Smooth muscle cell (in vitro differentiated cells): ENCODE measurements around the gene CRACDL. TPM values are rescaled to one million over a fixed set of nuclear protein-coding genes. Genes with fewer than 3 reads are reported as not detected.

Experiments used
- DNase-seq: peaks from one replicate; lab custom pipeline; 2025; ENCODE audit not compliant: unreplicated experiment; lab: John Stamatoyannopoulos, UW
- H2AFZ ChIP-seq: fragments of 200-600 bp; sonication (generic); 2 replicates; pipeline ENCODE4 v1.6.0; 2016; ENCODE audit warnings: antibody characterized with exemption, low read depth, mild to moderate bottlenecking
- H3F3A ChIP-seq: fragments of 200-600 bp; sonication (generic); 2 replicates; pipeline ENCODE4 v1.6.0; 2017; ENCODE audit warnings: antibody characterized with exemption, low read depth
- H3K27ac ChIP-seq: fragments of 200-600 bp; sonication (generic); 2 replicates; pipeline ENCODE4 v1.5.1; 2016; ENCODE audit warnings: low read depth, mild to moderate bottlenecking
- H3K27me3 ChIP-seq: fragments of 200-600 bp; sonication (generic); 2 replicates; pipeline ENCODE4 v1.6.1; 2016; ENCODE audit warnings: low read depth, mild to moderate bottlenecking
- H3K36me3 ChIP-seq: fragments of 200-600 bp; sonication (generic); 2 replicates; pipeline ENCODE4 v1.5.1; 2016; ENCODE audit warnings: low read depth
- H3K4me1 ChIP-seq: fragments of 200-600 bp; sonication (generic); 2 replicates; pipeline ENCODE4 v1.5.1; 2016; ENCODE audit warnings: low read depth
- H3K4me2 ChIP-seq: fragments of 200-600 bp; sonication (generic); 2 replicates; pipeline ENCODE4 v1.6.0; 2016; ENCODE audit warnings: mild to moderate bottlenecking
- H3K4me3 ChIP-seq: fragments of 200-600 bp; sonication (generic); 2 replicates; pipeline ENCODE4 v1.5.1; 2016; ENCODE audit warnings: mild to moderate bottlenecking
- H3K79me2 ChIP-seq: fragments of 200-600 bp; sonication (generic); 2 replicates; pipeline ENCODE4 v1.6.0; 2016; ENCODE audit warnings: low read depth, mild to moderate bottlenecking
- H3K9ac ChIP-seq: fragments of 200-600 bp; sonication (generic); 2 replicates; pipeline ENCODE4 v1.6.0; 2016; ENCODE audit warnings: low read depth
- H3K9me3 ChIP-seq: fragments of 200-600 bp; sonication (generic); replicated peaks from 2 replicates; pipeline ENCODE4 v1.5.1; 2016; ENCODE audit warnings: low read depth
- H4K20me1 ChIP-seq: fragments of 200-600 bp; sonication (generic); 2 replicates; pipeline ENCODE4 v1.6.0; 2016; ENCODE audit warnings: low read depth
- CTCF ChIP-seq: fragments of 200-600 bp; sonication (generic); IDR thresholded peaks from 2 replicates; pipeline ENCODE4 v1.5.1; 2017; ENCODE audit warnings: borderline replicate concordance, mild to moderate bottlenecking, antibody characterized with exemption; ENCODE audit not compliant: insufficient read depth, poor library complexity, severe bottlenecking
- WGBS: methylation state at CpG from one replicate; pipeline ENCODE4 v1.1.7; 2016; ENCODE audit warnings: low lambda C conversion rate; 5-methylcytosine and 5-hydroxymethylcytosine counted together
- polyA plus RNA-seq: library from polyadenylated mRNA; unstranded; fragments of >200 nt; fragmentation: Nextera tagmentation; extraction: Ambion mirVana; gene quantifications from 2 replicates; pipeline ENCODE4 v1.2.1, GENCODE V29; 2016
- total RNA-seq: library from RNA; depleted of rRNA; stranded (reverse); fragments of >200 nt; gene quantifications from 2 replicates; pipeline ENCODE4 v1.2.3, GENCODE V29; 2014

CRACDL gene
- total and polyA plus RNA-seq, 2 experiments from 2014 or later = 0.72 to 2.2 TPM

DNA sequence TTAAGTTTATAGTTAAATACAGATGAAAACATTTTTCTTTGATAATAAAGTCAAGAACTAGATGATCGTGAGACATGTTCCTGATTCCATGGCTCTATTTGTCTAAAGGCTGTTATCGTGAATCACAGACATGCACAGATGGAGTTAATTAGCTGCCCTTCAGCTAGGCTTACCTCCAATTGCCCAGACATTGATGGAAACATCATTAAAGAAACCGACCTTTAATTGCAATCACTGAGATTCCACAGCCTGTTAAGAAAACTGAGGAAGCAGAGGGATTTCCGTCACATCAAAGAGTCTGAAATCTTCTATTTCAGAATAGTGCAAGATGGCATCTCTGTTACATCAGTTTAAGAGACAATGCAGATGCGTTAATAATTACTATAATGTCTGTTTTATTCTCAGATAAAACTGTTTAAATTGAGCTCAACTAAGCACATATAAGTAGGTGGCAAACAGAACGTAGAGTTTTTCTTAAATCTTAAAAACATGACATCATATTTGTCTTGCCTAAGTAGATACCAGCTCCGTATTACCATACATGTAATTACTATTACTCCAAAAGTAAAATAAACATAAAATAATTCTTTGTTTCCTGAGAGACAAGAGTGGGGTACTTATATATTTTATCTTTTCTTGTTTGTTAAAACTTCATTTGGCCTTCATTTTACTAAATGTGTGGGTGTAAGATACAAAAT, 23.9 kb upstream of the CRACDL start:
- H3K4me2 ChIP-seq = peak overlapping the region; percentile 21
- no peaks in the 10 kb centered on the region for H3F3A ChIP-seq
- peaks cover 3% of the 10 kb centered on the region for H3K27me3 ChIP-seq
- no peak overlapping the region for H3K9ac ChIP-seq
- H4K20me1 ChIP-seq = no peaks in the 10 kb centered on the region
- no peak overlapping the region for H3K27ac ChIP-seq
- no peaks in the 10 kb centered on the region for H3K9me3 ChIP-seq
- H2AFZ ChIP-seq = peak overlapping the region; percentile 10
- 40% methylated on average over 7 of the region's 7 CpGs for WGBS
- no peaks in the 10 kb centered on the region for H3K4me1 ChIP-seq
- DNase-seq = no peak
- H3K4me3 ChIP-seq = no peak overlapping the region
- no peak for TF ChIP-seq CTCF
- no peaks in the 10 kb centered on the region for H3K36me3 ChIP-seq
- no peaks in the 10 kb centered on the region for H3K79me2 ChIP-seq

- H3K9ac ChIP-seq = no peak overlapping the region
- peaks cover 8% of the 10 kb centered on the region for H3K27me3 ChIP-seq
- H3F3A ChIP-seq = peaks cover 15% of the 10 kb centered on the region
- peaks cover 9% of the 10 kb centered on the region for H3K4me1 ChIP-seq
- H2AFZ ChIP-seq = no peak overlapping the region
- no peaks in the 10 kb centered on the region for H3K36me3 ChIP-seq
- H3K4me2 ChIP-seq = peak overlapping the region; percentile 35
- no peak for TF ChIP-seq CTCF
- no peak overlapping the region for H3K27ac ChIP-seq
- 39% methylated on average over 4 of the region's 4 CpGs for WGBS
- no peaks in the 10 kb centered on the region for H3K79me2 ChIP-seq
- no peaks in the 10 kb centered on the region for H3K9me3 ChIP-seq
- H4K20me1 ChIP-seq = no peaks in the 10 kb centered on the region
- no peak for DNase-seq
- no peak overlapping the region for H3K4me3 ChIP-seq
Measured at GRCh38 chr2:98952966-98953365, 16.9 kb upstream of the CRACDL start.

DNA sequence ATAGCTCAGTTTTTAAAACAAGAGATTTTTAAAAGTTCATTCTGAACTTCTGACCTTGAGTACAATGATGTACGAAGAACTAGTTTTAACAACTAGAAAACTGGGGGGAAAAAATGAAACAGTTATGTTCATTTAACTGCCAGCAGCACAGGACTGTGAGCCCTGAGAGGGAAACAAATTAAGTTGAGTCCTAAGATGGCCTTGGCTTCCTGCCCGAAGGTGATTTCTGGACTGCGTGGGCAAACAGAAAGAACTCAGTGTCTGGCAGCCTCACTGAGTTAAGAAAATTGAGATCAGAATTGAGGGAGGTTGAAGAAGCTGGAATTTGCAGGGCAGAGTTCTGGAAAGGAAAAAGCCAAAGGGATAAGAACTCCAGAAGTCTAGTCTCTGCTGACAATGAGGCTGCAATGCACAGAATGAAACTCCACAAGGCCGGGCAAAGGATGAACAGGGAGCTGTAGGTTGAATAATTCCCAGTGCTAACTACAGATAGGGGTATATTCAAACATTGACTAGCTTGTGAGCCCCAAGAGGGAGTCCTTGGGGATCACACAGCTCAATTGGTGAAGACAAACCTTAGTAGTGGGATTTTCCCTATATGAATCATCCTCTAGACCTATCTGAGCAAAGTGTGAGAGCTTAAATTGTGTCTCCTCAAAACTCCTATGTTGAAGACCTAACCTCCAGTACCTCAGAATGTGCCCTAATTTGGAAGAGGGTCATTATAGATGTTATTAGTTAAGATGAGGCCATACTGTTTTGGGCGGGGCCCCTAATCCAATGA, 13.1 kb upstream of the CRACDL start:
- Histone ChIP-seq H3K4me1 (peaks cover 21% of the 10 kb centered on the region), H3K36me3 (no peaks in the 10 kb centered on the region), H3K79me2 (no peaks in the 10 kb centered on the region), H3K4me3 (no peak overlapping the region), H3K9me3 (no peaks in the 10 kb centered on the region), H4K20me1 (no peaks in the 10 kb centered on the region), H3K9ac (peak overlapping the region; percentile 23), H2AFZ (peak overlapping the region; percentile 51), H3K27me3 (no peaks in the 10 kb centered on the region), H3F3A (peaks cover 32% of the 10 kb centered on the region), H3K4me2 (peak overlapping the region; percentile 77), H3K27ac (peak overlapping the region; percentile 91)
- DNase-seq = no peak
- 58% methylated on average over 5 of the region's 5 CpGs for WGBS
- no peak for TF ChIP-seq CTCF
